ENCODE results near the gene HSBP1.

Gene HSBP1

DNA sequence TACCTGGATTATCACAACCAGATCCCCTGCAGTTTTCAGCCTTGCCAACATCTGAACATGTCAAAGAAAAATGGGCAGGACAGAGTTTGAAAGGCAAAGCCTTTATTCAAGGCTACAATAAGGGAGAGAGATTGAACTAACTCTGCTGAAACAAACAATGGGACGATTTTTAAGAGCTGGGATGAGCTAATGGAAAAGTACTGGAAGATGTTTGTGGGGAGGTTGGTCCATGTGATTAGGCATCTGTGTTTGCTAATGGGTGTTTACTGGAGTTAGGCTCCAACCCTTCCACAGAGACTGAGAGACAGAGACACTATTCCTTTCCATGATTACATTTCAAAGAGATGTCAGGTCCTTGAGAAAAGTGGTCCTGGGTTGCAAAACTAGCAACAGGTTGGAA is 35.0 kb upstream of the HSBP1 start:
- in situ Hi-C loops (cut with HindIII; ENCODE audit: low sequenced_read_pairs), result no loop called here
- TF ChIP-seq, protein P1, sequence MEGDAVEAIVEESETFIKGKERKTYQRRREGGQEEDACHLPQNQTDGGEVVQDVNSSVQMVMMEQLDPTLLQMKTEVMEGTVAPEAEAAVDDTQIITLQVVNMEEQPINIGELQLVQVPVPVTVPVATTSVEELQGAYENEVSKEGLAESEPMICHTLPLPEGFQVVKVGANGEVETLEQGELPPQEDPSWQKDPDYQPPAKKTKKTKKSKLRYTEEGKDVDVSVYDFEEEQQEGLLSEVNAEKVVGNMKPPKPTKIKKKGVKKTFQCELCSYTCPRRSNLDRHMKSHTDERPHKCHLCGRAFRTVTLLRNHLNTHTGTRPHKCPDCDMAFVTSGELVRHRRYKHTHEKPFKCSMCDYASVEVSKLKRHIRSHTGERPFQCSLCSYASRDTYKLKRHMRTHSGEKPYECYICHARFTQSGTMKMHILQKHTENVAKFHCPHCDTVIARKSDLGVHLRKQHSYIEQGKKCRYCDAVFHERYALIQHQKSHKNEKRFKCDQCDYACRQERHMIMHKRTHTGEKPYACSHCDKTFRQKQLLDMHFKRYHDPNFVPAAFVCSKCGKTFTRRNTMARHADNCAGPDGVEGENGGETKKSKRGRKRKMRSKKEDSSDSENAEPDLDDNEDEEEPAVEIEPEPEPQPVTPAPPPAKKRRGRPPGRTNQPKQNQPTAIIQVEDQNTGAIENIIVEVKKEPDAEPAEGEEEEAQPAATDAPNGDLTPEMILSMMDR (IDR thresholded peaks at IDR 0.05; ENCODE audit: low read depth, low read length), result no peak
- no peak for DNase-seq (ENCODE audit: low read depth, low spot score)
- H3K4me3 ChIP-seq (ENCODE audit: low read depth, low read length), result no peak overlapping the region

DNA sequence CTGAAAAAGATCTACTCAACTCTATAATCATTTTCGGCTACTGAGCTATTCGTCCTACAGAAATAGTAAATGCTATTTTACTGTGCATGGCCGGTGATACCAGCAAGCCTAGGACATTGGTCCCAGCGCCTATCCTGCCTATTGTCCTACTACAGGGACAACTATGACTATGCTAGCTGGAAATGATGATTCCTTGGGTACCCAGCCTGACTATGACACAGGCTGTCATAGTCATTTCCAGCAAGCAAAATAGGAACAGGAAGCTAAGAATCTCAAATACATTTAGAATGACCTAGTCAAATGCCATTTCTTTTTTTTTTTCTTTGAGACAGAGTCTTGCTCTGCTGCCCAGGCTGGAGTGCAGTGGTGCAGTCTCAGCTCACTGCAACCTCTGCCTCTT is 33.7 kb upstream of the HSBP1 start:
- TF ChIP-seq, protein P1 (IDR thresholded peaks at IDR 0.05; ENCODE audit: low read depth, low read length), result no peak
- in situ Hi-C loops (cut with HindIII; ENCODE audit: low sequenced_read_pairs), result no loop called here
- no peak for DNase-seq (ENCODE audit: low read depth, low spot score)
- H3K4me3 ChIP-seq (ENCODE audit: low read depth, low read length), result no peak overlapping the region

DNA sequence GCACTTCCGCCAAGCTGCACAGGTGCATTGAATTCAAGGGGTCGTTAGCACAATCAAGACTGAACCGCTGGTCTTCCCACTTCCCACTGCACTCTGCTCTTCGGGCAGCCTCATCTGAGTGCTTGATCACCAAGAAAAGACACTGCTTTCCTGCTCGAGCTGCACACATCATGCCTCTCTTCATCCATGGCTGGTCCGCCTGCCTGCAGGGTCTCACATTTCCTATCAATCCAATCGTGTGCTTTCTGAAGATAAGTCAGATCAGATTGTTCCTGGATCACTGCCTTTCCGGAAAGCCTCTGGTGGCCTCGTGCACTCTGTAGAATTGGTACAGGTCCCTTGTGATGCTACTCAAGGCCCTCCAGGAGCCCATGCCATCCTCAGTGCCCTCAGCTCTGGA is 30.8 kb upstream of the HSBP1 start:
- no peak overlapping the region for H3K4me3 ChIP-seq (ENCODE audit: low read depth, low read length)
- no peak for DNase-seq (ENCODE audit: low read depth, low spot score)
- TF ChIP-seq, protein P1 (IDR thresholded peaks at IDR 0.05; ENCODE audit: low read depth, low read length), result no peak
- in situ Hi-C loops (cut with HindIII; ENCODE audit: low sequenced_read_pairs), result no loop called here

DNA sequence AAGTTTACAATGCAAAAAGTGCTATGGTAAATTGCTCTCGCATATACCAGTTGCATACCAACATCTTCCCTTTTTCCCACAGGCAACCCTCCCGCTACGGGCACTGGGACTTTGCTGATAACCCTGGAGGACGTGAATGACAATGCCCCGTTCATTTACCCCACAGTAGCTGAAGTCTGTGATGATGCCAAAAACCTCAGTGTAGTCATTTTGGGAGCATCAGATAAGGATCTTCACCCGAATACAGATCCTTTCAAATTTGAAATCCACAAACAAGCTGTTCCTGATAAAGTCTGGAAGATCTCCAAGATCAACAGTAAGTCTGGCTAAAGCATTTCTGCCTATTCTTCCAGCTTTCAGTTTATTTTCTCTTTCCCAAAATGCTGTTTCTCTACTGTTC is 27.9 kb upstream of the HSBP1 start:
- TF ChIP-seq, protein P1 (IDR thresholded peaks at IDR 0.05; ENCODE audit: low read depth, low read length), result no peak
- in situ Hi-C loops (cut with HindIII; ENCODE audit: low sequenced_read_pairs), result no loop called here
- H3K4me3 ChIP-seq (ENCODE audit: low read depth, low read length), result no peak overlapping the region
- peak; percentile 58 for DNase-seq (ENCODE audit: low read depth, low spot score)

DNA sequence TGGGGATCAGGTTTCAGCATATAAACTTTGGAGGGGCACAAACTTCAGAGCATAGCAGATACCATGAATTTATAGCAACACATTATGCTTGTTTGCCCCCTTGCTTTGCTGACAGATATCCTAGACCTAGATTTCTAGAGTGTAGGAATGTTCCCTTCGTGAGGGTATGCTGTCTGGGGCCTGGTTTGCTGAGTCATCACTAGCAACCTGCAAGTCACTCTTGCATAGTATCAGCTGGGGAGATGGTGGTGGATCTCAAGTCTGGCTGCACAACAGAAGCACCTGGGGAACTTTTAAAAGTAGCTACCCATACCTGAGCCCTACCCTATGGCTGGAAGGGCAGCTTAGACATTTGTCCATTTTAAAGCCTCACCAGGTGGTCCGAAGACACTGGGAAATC is 22.3 kb upstream of the HSBP1 start:
- DNase-seq (ENCODE audit: low read depth, low spot score), result no peak
- TF ChIP-seq, protein P1 (IDR thresholded peaks at IDR 0.05; ENCODE audit: low read depth, low read length), result no peak
- no peak overlapping the region for H3K4me3 ChIP-seq (ENCODE audit: low read depth, low read length)
- in situ Hi-C loops (cut with HindIII; ENCODE audit: low sequenced_read_pairs), result no loop called here

DNA sequence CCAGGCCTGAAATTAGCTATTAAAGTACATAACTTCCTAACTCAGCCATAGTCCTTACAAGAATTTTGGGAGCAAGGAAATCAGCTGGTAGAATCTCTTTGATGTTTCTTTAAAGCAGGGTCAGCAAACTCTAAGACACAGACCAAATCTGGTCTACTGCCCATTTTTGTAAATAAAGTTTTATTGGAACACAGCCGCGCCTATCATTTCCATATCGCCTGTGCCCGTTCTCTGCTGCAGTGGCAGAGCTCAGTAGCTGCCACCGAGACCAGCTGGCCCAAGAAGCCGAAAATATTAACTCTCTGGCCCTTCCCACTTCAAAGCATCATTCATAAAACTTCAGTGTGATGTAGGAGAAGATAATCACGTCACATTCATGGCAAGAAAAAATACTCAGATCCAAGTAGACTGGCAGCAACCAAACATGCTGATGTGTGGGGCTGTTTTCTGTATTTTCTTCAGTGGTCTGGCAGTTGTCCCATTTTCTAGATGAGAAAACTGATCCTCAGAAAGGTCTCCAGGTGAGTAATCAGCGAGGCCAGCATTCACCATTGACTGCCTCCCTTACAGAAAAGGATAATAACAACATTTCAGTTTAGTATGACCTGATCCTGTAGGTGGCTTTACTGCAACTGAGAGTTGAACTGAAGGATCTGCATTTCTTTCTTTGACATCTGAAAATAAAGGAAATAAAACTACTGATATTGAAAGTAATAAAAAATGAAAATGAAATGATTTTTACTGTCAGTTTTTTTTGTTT is 18.0 kb upstream of the HSBP1 start:
- no peak overlapping the region for H3K4me3 ChIP-seq (ENCODE audit: low read depth, low read length)
- in situ Hi-C loops (cut with HindIII; ENCODE audit: low sequenced_read_pairs), result no loop called here
- DNase-seq (ENCODE audit: low read depth, low spot score), result no peak
- TF ChIP-seq, protein P1 (IDR thresholded peaks at IDR 0.05; ENCODE audit: low read depth, low read length), result no peak

Measured in astrocyte of the spinal cord (primary cell).